HEK293 (cell line): Measurements from ENCODE around the gene MAVS.

Experiments
- GLIS2 ChIP-seq: fragments of 450-650 bp; formaldehyde crosslinking; IDR thresholded peaks from 2 replicates; pipeline ENCODE4 v1.5.1; 2016; ENCODE audit warnings: missing biosample characterization, missing genetic modification characterization
- KLF1 ChIP-seq: fragments of 450-650 bp; formaldehyde crosslinking; IDR thresholded peaks from 2 replicates; pipeline ENCODE4 v1.5.1; 2016; ENCODE audit warnings: missing biosample characterization, missing genetic modification characterization
- KLF10 ChIP-seq: fragments of 450-650 bp; IDR thresholded peaks from 2 replicates; pipeline ENCODE4 v1.5.1; 2018; ENCODE audit warnings: missing biosample characterization, mild to moderate bottlenecking, missing genetic modification characterization
- KLF9 ChIP-seq: fragments of 450-650 bp; formaldehyde crosslinking; IDR thresholded peaks from 2 replicates; pipeline ENCODE4 v1.5.1; 2016; ENCODE audit warnings: missing biosample characterization, missing genetic modification characterization, low read depth
- MEIS1 ChIP-seq: sonication (generic); formaldehyde crosslinking; IDR thresholded peaks from 2 replicates; pipeline ENCODE4 v1.8.1; 2022; ENCODE audit warnings: missing genetic modification reagents, mild to moderate bottlenecking, borderline replicate concordance
- PRDM10 ChIP-seq: fragments of 450-650 bp; formaldehyde crosslinking; IDR thresholded peaks from 2 replicates; pipeline ENCODE4 v1.5.1; 2016; ENCODE audit warnings: missing biosample characterization, missing genetic modification characterization
- RBAK ChIP-seq: fragments of 450-650 bp; formaldehyde crosslinking; IDR thresholded peaks from 2 replicates; pipeline ENCODE4 v1.5.1; 2016; ENCODE audit warnings: missing biosample characterization, missing genetic modification characterization
- TSHZ1 ChIP-seq: fragments of 450-650 bp; formaldehyde crosslinking; IDR thresholded peaks from 2 replicates; pipeline ENCODE4 v1.5.1; 2016; ENCODE audit warnings: missing biosample characterization, missing genetic modification characterization, borderline replicate concordance
- WT1 ChIP-seq: fragments of 450-650 bp; formaldehyde crosslinking; IDR thresholded peaks from 2 replicates; pipeline ENCODE4 v1.5.1; 2016; ENCODE audit warnings: missing biosample characterization, missing genetic modification characterization
- ZBTB26 ChIP-seq: fragments of 450-650 bp; formaldehyde crosslinking; optimal IDR thresholded peaks from 2 replicates; pipeline ENCODE3; 2016; ENCODE audit warnings: missing biosample characterization, mild to moderate bottlenecking, missing genetic modification characterization
- ZBTB48 ChIP-seq: fragments of 450-650 bp; formaldehyde crosslinking; IDR thresholded peaks from 2 replicates; pipeline ENCODE4 v1.5.1; 2016; ENCODE audit warnings: missing biosample characterization, missing genetic modification characterization
- ZFHX2 ChIP-seq: fragments of 450-650 bp; formaldehyde crosslinking; conservative IDR thresholded peaks from 2 replicates; pipeline ENCODE4 v1.5.1; 2016; ENCODE audit warnings: missing biosample characterization, missing genetic modification characterization
- ZNF148 ChIP-seq: fragments of 450-650 bp; formaldehyde crosslinking; IDR thresholded peaks from 2 replicates; pipeline ENCODE4 v1.5.0; 2017; ENCODE audit warnings: missing biosample characterization, missing genetic modification characterization, borderline replicate concordance
- ZNF175 ChIP-seq: fragments of 450-650 bp; formaldehyde crosslinking; IDR thresholded peaks from 2 replicates; pipeline ENCODE4 v1.5.1; 2016; ENCODE audit warnings: missing biosample characterization, missing genetic modification characterization
- ZNF23 ChIP-seq: fragments of 450-650 bp; formaldehyde crosslinking; IDR thresholded peaks from 2 replicates; pipeline ENCODE4 v1.5.1; 2016; ENCODE audit warnings: missing biosample characterization, missing genetic modification characterization, borderline replicate concordance
- ZNF26 ChIP-seq: fragments of 450-650 bp; formaldehyde crosslinking; IDR thresholded peaks from 2 replicates; pipeline ENCODE4 v1.5.1; 2016; ENCODE audit warnings: missing biosample characterization, missing genetic modification characterization
- ZNF350 ChIP-seq: fragments of 450-650 bp; formaldehyde crosslinking; IDR thresholded peaks from 2 replicates; pipeline ENCODE4 v1.5.0; 2017; ENCODE audit warnings: missing biosample characterization, mild to moderate bottlenecking, missing genetic modification characterization
- ZNF394 ChIP-seq: fragments of 450-650 bp; formaldehyde crosslinking; IDR thresholded peaks from 2 replicates; pipeline ENCODE4 v1.5.1; 2016; ENCODE audit warnings: missing biosample characterization, missing genetic modification characterization, mild to moderate bottlenecking, moderate library complexity, borderline replicate concordance
- ZNF473 ChIP-seq: fragments of 450-650 bp; formaldehyde crosslinking; IDR thresholded peaks from 2 replicates; pipeline ENCODE4 v1.5.1; 2017; ENCODE audit warnings: missing biosample characterization, missing genetic modification characterization
- ZNF510 ChIP-seq: fragments of 450-650 bp; formaldehyde crosslinking; IDR thresholded peaks from 2 replicates; pipeline ENCODE4 v1.5.1; 2018; ENCODE audit warnings: mild to moderate bottlenecking, missing genetic modification characterization, missing biosample characterization; ENCODE audit not compliant: insufficient replicate concordance
- ZNF544 ChIP-seq: fragments of 450-650 bp; formaldehyde crosslinking; IDR thresholded peaks from 2 replicates; pipeline ENCODE4 v1.5.0; 2017; ENCODE audit warnings: missing biosample characterization, missing genetic modification characterization
- ZNF660 ChIP-seq: fragments of 450-650 bp; IDR thresholded peaks from 2 replicates; pipeline ENCODE4 v1.5.1; 2018; ENCODE audit warnings: missing biosample characterization, mild to moderate bottlenecking, missing genetic modification characterization
- ZNF670 ChIP-seq: fragments of 450-650 bp; formaldehyde crosslinking; IDR thresholded peaks from 2 replicates; pipeline ENCODE4 v1.5.1; 2016; ENCODE audit warnings: missing biosample characterization, missing genetic modification characterization, low read depth
- ZNF701 ChIP-seq: fragments of 450-650 bp; formaldehyde crosslinking; IDR thresholded peaks from 2 replicates; pipeline ENCODE4 v1.5.1; 2016; ENCODE audit warnings: missing biosample characterization, missing genetic modification characterization
- ZNF768 ChIP-seq: fragments of 450-650 bp; formaldehyde crosslinking; IDR thresholded peaks from 2 replicates; pipeline ENCODE4 v1.5.1; 2018; ENCODE audit warnings: missing biosample characterization, mild to moderate bottlenecking, missing genetic modification characterization
- ZNF843 ChIP-seq: fragments of 450-650 bp; formaldehyde crosslinking; IDR thresholded peaks from 2 replicates; pipeline ENCODE4 v1.5.1; 2016; ENCODE audit warnings: missing biosample characterization, missing genetic modification characterization
- ZSCAN16 ChIP-seq: fragments of 450-650 bp; formaldehyde crosslinking; IDR thresholded peaks from 2 replicates; pipeline ENCODE4 v1.5.1; 2016; ENCODE audit warnings: missing biosample characterization, missing genetic modification characterization

Gene MAVS

GRCh38 chr20:3888622-3889488 lies 42.2 kb downstream of the MAVS start, which contains the start of gene PANK2 (continued):
- TF ChIP-seq ZNF23 (tag by site-specific recombination) (no peak), ZNF843 (tag by site-specific recombination) (peak; percentile 61), KLF9 (tag by site-specific recombination) (peak; percentile 80), ZNF544 (tag by site-specific recombination) (no peak), ZSCAN16 (tag by site-specific recombination) (peak; percentile 70; the same call in 1 of the 2 replicates), ZNF148 (tag by site-specific recombination) (no peak), PRDM10 (tag by site-specific recombination) (peak; percentile 85), ZNF670 (tag by site-specific recombination) (no peak), RBAK (tag by site-specific recombination) (no peak), ZFHX2 (tag by site-specific recombination) (peak; percentile 99), ZBTB48 (peak; percentile 63; the same call in 1 of the 2 replicates), ZNF26 (tag by site-specific recombination) (no peak), ZBTB26 (peak; percentile 91), ZNF350 (tag by site-specific recombination) (no peak), ZNF394 (tag by site-specific recombination) (peak; percentile 76), ZNF510 (tag by site-specific recombination) (no peak), MEIS1 (CRISPR knock-in tag) (no peak), ZNF473 (tag by site-specific recombination) (no peak), ZNF660 (tag by site-specific recombination) (no peak), ZNF768 (tag by site-specific recombination) (no peak), ZNF701 (tag by site-specific recombination) (no peak), KLF10 (peak; percentile 69), TSHZ1 (tag by site-specific recombination) (peak; percentile 65), ZNF175 (no peak), GLIS2 (tag by site-specific recombination) (peak; percentile 100), KLF1 (tag by site-specific recombination) (peak; percentile 85), WT1 (peak; percentile 70)
